ENCODE results near the gene RAD18.

The RAD18 gene

DNA sequence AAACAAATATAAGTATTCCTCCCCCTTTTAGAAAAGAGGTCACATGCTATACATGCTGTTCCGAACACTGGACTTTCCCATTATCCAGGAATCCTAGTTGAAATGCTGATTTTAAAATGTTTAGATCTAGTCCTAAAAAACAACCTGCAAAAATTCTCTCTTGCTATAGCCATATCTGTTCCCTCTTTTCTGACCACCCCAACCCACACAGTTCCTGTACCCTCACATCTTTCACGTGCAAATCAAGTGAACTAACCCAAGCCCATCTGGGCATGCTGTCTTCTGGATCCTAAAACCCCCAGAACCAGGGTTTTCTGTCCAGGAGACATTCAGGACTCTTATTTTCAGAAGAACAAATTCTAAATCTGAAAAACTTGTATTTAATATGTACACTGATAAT lies 67.4 kb downstream of the RAD18 start:
- DNase-seq (ENCODE audit: low read depth), result no peak

DNA sequence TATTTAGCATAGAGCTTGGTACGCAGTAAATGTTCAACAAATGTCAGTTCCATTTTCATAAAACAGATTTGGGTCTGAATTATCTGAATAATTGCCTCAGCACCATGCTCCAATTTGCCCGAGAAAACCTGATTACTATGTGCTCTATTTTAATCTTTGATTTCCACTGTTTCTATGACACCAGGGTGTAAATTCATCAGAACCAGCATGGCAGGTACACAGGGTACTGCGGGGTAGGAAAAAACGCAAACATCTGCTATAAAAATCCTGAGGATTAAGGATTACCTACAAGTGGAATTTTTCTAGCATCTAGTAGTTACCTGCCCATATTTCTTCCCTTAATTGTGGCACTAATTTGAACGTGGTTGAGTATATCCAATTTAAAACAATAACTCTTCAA lies 70.3 kb downstream of the RAD18 start:
- no peak for DNase-seq (ENCODE audit: low read depth)

DNA sequence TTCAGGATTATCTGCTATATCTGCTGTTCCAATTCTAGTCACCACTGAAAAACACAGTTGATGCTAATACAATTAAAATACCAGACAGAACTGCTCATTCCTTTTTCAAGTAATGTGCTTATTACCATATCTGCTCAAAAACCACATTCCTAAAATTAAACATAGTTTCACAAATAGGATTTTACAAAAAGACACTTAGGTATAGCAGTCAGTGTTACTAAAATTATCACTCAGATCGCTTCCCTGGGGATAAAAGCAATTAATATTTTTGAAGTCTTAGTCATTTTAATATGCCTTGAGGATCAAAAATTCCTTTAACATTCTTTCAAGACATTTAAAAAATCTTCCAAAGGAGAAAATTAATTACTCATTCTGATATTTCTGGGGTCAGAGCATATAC lies 71.5 kb downstream of the RAD18 start:
- DNase-seq (ENCODE audit: low read depth), result peak; percentile 53

DNA sequence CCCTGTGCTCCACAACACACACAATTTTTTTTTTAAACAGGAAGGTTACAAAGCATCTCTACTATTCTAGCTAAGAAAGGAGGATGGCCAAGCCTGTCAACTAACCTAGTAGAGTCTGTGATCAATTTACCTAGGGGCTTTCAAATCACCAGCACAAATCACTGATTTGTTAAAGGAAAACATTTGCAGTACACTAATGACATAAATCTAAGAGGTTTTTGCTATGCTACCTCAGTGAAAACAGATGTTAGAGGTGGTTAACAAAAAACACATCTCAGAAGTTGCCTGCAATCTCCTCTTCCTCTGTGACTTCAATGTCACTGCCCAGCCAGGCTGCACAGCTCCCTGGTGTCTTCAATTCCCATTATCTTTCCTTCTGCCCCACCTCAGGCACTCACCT lies 72.0 kb downstream of the RAD18 start:
- DNase-seq (ENCODE audit: low read depth), result no peak

DNA sequence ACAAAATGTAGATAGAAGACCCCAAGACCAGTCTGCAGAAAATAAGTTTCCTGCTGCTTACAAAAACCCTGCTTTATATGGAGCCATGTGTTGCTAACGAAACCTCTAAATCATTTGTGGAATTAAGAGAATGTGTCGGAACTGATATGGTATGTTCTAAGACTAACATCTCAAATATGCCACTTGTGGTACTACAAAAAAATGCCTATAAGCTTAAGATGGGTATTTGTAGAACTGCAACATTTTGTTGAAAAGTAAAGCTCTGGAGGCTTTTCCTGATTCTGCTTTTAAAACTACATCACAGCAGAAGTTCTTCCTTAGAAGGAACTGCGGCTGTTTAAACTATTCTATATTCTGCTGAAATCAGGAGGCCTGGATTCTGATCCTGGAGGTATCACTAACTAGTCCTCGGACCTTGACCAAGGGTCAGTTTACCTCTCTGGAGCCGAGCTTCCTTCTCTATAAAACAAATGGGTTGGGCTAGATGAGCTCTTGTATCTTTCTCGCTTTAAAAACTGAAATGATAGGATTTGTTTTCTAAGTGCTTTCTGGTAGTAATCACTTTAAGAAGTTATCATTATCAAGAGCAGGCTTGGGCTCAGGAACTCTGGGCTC lies 74.9 kb downstream of the RAD18 start:
- peak; percentile 65 for DNase-seq (ENCODE audit: low read depth)

DNA sequence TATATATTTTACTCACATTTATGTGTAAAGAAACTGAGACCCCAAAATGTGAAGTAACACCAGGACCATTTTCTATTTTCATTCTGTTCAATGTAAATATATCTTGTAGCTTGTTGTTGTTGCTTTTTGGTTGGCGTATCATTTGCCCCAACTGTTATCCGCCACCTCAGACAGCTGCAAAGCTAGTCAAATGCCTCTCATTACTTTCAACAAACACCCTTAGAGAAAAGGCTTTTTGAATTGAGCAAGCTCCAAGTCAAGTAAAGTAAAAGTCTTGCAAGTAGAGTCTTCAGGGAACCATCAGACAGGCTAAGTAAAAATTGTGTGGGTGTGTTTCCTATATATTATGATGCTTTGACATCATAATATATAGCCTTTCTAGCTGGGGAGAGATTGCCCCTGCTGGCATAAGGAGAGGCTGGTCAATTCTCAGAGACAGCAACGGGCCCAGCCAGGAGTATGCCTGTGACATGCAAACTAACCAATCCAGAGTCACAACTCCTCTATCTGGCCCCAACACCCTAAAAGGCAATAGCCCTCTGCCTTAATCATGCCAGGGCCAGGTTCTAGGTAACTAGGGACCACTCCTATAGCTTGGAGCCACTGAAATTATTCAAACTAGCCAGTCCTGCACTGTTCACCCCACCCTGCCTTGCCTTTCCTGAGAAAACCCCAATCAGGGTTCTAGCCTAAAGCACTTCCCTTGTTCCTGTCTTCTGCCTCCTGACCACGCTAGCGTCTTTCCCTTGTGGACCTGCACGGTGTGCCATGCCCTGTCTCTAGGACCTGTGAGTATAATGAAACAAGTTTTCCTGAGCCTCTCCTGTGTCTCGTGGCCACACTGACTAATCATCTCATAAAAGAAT lies 75.6 kb downstream of the RAD18 start:
- no peak for DNase-seq (ENCODE audit: low read depth)

DNA sequence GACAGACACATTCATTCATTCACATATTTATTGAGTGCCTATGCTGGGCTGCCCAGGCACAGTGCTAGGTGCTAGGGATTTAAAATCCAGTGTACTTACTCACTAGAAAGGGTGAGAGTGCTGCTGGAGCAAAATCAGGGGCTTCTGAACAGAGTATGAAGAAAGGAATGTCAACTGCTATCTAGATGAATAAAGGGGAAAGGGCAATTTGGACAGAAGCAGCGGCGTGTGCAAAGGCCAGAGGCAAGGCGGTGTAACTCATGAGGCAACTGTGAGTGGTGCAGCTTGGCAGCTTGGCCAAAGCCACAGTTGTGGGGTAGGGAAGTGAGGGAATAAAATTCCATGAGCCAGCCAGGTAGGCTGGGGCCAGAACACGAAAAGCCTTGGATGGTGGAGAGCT lies 76.7 kb downstream of the RAD18 start:
- DNase-seq (ENCODE audit: low read depth), result no peak

DNA sequence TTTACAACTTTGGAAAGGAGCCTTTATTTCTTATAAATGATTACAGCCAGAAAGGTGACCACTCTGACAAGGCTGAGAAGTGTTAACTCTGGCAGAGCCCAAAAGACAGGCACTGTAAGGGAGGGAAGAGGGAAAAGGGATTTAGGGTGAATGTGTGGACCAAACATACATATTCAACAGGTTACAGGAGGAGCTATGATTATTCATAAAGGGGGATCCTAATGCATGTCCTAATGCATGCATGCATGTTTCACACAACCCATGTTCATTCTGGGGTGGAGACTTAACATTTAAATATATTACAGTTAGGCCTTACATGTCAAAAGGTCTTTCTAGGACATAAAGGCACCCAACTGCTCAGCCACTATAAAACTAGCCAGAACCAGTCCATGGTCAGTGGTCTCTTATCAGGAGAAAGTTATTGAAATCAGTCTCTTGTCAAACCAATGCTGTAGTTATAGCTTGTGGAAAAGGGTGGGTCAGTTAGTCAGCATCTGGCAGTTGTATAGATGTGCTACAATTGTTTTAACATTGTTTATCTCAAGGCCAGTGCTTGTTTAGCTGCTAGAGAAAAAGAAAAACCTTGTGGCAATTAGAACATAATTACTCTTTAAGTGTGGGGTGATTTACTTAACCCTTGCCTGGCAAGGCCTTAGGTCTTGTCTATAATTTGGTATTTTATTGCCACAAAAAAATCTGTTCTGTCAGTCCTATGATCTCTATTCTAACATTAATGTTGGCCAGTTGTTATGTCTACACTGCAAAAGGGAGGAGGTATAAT lies 77.5 kb downstream of the RAD18 start:
- no peak for DNase-seq (ENCODE audit: low read depth)

DNA sequence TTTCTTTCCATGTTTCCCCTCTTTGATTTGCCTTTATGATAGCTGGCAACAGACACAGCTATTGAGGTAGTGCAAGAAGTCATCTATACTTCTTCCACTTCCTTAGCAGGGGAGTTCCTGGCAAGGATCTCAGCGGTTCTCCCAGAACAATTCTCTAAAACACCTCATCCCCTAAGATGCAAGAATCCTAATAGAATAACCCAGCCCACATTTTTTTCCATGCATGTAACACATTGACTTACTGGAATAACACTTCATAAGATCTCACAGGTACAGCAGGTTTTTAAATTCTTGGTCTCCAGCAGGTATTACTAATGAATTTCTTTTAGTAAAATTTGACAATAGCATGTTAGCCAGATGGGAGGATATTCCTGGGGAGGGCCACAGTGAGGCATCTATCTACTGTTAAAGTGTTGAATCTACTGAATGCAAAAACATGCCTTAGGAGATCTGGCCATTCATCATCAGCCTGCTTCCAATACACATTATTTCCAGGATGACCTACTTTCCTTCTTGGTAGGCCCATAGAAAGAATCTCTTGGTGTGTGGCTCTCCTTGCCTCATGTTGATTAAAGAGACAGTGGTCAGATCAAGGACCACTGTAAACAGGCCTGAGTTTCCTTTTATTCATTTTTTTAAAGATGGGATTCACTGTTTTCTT lies 78.5 kb downstream of the RAD18 start:
- DNase-seq (ENCODE audit: low read depth), result no peak

DNA sequence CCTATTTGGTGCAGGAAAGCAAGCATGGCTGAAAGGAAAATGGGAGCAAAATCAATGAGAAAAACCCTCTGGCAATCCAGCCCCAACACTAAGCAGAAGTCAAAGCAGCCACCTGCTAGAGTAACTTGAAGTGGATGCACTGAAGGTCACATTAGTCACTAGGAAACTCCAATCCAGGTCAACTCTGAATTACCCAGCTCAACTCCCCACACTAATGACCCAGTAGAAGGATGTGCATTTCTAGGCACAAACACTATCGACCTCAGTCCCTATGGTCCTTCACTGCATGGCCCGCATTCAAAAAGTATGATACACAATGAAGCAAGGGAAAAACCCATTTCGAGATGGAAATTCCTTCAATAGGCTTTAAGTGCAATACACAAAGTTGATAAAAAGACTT lies 80.6 kb downstream of the RAD18 start:
- no peak for DNase-seq (ENCODE audit: low read depth)

DNA sequence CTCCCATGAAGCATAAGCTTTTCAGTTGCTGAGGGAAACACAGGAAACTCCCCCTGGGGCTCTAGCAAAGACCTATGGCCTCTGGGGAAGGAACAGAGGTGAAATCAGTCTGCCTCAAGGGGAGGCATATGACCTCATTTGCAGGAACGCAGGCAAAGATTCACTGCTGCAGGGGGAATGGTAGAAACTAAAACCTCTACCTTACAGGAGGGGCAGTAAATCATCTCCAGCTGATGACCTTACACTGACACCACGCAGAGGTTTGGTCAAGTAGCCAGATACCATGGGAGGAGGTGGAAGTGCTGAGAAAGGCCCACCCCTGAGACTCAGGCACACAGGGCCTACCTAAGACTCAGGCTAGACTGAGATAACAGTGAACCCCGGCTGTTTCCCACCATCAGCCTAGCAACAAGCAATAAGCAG lies 81.1 kb downstream of the RAD18 start:
- no peak for DNase-seq (ENCODE audit: low read depth)

DNA sequence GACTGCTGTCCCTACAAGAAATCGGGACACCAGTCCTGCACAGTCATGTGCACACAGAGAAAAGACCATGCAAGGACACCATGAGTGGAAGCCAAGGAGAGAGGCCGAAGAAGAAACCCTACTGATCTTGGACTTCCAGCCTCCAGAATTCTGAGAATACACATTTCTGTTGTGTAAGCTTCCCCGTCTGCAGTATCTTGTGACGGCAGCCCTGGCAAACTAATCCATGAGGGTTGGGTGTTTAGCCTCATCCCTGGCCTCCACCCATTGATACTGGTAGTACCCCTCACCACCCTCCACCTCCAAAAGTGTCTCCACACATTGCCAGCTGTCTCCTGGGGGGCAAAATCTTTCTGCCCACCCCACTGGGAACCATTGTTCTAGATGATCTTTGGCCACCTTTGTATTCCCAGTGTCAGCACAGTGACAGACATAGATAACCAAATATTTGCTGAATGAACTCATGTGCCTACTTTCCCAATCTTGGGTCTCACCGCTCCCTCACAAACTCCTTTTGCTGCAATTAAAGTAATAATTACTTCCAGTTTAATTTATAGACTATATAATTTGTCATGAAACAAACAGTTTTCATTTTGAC lies 83.8 kb downstream of the RAD18 start:
- no peak for DNase-seq (ENCODE audit: low read depth)

DNA sequence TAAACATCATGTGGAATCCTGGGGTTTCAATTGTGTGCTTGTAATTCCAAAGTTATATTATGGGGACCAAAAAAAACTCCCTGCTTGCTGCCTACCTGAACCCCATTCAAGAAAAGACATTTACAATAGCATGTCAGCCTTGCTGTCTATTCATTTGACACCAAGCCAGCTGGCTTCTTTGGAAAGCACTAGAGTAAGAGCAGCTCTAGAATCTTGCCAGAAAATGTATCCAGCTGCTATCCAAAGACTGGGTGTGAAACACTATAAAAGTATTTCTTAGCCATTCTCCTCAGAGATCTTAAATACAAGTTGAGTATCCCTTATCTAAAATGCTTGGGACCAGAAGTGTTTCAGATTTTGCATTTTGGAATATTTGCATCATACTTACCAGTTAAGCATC lies 87.4 kb downstream of the RAD18 start:
- DNase-seq (ENCODE audit: low read depth), result no peak

DNA sequence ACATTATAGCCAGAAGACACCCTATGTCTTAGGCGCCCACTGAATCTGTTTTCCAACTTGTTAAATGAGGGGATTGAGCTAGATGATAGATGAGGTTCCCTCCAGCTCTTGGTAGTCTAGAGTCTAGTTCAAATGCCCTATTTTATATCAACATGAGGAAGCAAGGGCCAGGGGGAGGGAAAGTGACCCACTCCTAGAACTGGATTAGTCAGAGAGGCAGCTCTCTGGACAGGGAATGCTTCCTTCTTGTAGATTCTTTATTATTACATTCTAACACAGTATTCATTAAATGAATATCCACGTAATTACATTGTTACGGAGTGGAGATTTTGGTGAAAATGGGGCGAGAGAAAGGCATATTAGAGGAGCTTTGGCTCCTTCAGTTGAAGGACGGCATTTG lies 89.5 kb downstream of the RAD18 start:
- DNase-seq (ENCODE audit: low read depth), result no peak

DNA sequence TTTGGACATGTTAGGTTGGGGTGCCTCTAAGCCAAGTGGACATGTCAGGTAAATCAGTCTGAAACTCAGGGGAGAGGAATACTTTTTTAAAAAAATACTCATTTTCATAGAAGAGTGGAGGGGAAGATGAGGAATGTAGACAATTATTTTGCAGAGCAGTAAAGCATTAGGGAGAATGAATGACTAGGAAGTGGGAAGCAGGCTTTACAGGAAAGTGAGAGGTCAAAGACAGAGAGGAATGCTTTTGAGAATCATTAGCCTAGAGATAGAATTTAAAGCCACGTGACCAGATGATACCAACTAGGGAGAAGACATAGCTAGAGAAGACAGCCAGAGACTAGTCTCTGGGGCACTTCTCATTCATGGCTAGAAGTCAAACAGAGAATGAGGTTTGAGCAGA lies 91.0 kb downstream of the RAD18 start:
- no peak for DNase-seq (ENCODE audit: low read depth)

DNA sequence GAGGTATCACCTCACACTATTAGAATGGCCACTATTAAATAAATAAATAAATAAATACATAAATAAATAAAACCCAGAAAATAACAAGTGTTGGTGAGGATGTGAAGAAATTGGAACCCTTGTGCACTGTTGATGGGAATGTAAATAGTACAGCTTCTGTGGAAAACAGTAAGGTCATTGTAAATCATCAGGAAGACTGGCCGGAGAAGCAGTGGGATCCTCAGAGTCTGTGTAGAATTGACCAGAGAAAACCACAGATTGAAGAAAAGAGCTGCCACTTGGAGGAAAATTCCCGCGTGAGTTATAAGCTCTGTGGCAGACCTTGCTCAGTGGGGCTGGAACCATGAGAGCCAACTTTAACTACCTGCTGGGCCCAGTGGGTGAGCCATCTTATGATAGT lies 92.0 kb downstream of the RAD18 start:
- DNase-seq (ENCODE audit: low read depth), result no peak

DNA sequence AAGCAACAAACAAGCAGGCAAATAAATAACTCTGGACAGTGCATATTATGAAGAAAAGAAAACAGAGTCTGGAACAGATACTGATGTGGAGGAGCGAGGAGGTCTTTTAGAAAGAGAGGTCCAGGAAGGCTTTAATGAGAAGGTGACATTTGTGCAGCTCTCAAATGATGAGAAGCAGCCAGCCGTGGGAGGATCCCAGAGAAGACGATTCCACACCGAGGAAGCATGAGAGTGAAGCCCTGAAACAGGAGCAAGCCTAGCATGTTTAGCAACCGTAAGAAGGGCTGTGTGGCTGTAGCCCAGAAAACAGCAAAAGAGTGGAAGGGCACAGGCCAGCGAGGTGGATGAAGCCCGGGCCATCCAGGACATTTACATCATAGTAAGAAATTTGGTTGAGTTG lies 93.1 kb downstream of the RAD18 start:
- no peak for DNase-seq (ENCODE audit: low read depth)

DNA sequence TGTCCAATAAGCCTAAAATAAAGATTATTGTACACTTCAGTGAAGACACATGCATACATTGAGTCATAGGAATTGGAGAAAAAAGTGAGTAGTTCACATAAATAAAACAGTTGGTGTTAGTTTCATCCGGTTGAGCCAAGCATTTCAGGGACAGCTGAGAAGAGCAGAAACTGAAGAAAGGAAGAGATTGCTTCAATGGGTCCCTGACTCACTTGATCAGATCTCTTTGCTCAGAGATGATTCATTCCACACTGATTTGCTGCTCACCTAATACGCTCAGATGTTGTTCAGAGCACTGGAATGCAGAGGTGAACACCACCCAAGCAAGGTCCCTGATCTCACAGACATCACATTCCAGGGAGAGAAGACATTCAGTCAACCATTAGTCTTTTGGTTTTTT lies 93.7 kb downstream of the RAD18 start:
- peak; percentile 93 for DNase-seq (ENCODE audit: low read depth)

DNA sequence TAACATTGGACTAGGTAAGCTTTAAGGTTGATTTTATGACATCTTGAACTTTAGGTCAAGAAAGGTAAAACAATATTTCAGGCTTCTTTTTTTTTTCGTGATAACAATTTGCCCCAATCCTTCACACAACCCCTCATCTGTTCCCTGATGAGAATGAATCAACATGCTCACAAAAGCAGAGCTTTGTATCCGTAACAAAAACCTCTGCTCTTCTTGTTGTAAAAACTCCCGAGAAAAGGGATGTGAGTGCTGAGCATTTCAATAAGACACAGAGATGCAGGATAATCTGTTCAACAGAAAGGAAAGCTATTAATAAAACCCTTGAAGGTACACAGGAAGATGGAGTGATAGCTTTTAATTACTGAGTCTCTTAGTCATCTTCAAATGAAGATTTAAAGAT lies 94.3 kb downstream of the RAD18 start:
- no peak for DNase-seq (ENCODE audit: low read depth)

DNA sequence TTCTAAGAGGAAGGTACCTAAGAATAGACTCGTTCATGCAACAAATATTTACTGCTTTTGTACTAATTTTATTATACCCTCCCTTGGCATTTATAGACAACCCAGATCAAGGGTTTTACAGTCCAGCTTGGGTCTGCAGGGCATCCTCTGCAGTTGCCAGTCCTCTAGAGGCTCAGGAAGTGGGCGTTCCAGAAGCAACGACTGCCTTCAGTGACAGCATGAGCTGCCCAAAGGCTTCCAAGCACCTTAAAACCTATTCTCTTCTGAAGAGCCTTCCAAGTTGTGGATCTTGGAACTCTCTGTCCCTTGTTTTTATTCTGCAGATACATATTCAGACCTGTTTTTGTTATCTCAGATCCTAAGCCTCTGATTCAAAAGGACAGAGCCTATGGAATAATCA lies 95.6 kb downstream of the RAD18 start:
- DNase-seq (ENCODE audit: low read depth), result no peak

DNA sequence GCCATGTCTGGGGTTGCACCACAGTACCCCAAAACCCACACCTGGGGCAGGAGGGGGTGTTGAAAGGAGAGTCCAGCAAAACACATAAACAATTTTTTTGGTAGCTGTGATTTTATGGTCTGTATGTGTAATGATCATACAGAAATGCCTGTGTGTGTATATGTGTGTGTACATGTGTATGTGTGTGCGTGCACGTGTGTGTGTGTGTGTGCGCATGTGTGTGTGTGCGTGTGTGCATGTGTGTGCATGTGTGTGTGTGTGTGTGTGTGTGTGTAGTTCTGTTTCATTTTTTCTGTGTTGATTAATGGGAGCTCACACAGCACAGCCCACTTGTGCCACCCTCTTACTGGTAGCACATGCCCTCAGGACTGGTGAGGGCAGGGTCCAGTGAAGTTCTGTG lies 97.6 kb downstream of the RAD18 start:
- no peak for DNase-seq (ENCODE audit: low read depth)

Data from GM04503 (cell line).